GM20000 (cell line): ENCODE data around the gene BDKRB1.

Experiments
- DNase-seq: peaks from one replicate; pipeline ENCODE4 v3.0.0; 2012; ENCODE audit warnings: low spot score
- CTCF ChIP-seq: IDR thresholded peaks from 2 replicates; pipeline ENCODE4 v1.5.1; 2012; ENCODE audit warnings: mild to moderate bottlenecking, control low read depth; ENCODE audit errors: extremely low read depth, missing control alignments

BDKRB1 gene

GRCh38 chr14:96233661-96234060, 22.3 kb upstream of the BDKRB1 start:
- no peak for DNase-seq
- no peak for TF ChIP-seq CTCF

DNA sequence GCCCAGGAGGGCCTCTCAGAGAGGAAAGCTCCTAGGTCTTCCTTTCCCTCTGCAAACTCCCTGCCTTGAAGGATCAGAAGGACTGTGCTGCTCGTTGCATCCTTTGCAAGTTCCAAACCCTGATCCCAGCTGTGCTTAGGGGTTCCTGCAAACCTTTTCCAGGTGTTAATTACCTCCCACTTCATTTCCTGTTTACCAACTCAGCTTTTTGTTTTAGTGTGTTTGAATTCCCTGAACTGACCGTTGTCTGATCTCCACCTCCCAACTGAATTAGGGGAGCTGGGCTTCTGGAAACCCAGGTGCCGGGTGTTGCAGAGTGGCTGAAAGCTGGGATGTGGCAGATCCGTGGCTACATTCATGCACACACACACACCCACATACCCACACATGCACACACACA, 20.6 kb upstream of the BDKRB1 start:
- TF ChIP-seq CTCF = no peak
- no peak for DNase-seq

DNA sequence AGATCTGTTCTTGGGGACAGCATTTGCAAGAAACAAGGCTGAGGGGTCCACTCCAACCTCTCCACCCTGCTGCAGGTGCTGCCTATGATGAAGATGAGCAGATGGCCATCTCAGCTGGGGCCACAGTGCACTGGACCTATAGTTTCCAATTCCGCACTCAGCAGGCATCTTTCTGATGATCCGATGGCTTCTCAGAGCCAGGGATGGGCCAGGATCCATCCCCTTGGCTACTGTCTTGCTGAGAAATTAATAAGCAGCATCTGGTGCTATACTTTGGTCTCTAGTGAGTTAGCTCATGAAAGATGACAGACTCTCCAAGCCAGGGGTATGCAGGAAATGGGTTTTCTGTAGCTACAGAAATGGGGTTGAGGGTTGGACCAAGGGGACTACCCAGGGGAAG, 18.4 kb upstream of the BDKRB1 start:
- no peak for TF ChIP-seq CTCF
- DNase-seq = no peak

GRCh38 chr14:96238676-96239265, 17.2 kb upstream of the BDKRB1 start:
- no peak for DNase-seq
- TF ChIP-seq CTCF = no peak

- no peak for DNase-seq
- no peak for TF ChIP-seq CTCF
Measured at GRCh38 chr14:96239711-96240141, 16.3 kb upstream of the BDKRB1 start.

DNA sequence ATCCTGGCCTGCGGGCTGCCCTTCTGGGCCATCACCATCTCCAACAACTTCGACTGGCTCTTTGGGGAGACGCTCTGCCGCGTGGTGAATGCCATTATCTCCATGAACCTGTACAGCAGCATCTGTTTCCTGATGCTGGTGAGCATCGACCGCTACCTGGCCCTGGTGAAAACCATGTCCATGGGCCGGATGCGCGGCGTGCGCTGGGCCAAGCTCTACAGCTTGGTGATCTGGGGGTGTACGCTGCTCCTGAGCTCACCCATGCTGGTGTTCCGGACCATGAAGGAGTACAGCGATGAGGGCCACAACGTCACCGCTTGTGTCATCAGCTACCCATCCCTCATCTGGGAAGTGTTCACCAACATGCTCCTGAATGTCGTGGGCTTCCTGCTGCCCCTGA, 15.4 kb upstream of the BDKRB1 start:
- no peak for TF ChIP-seq CTCF
- no peak for DNase-seq

GRCh38 chr14:96242126-96242525, 13.9 kb upstream of the BDKRB1 start:
- TF ChIP-seq CTCF = no peak
- DNase-seq = no peak
